SJSA1 (cell line): Measurements from ENCODE around the gene ZDHHC11. TPM values are rescaled to one million over a fixed set of nuclear protein-coding genes. Genes with fewer than 3 reads are reported as not detected.
"Not testable (repeated sequence)": the region's sequence is repeated elsewhere in the genome, so short reads cannot be mapped to it uniquely, and the experiment has no call there.

Source experiments
- DNase-seq, 2 experiments: peaks; one replicate each; pipeline ENCODE4 v3.0.0-alpha.2; 2015 to 2020; ENCODE audit warnings: low spot score in 2 of 2, low read depth in 1 of 2
- H3K27ac ChIP-seq: fragments of 250-450 bp; sonication (Bioruptor Pico); 2 replicates; pipeline ENCODE4 v1.5.1; 2020; ENCODE audit warnings: mild to moderate bottlenecking, moderate library complexity
- H3K27me3 ChIP-seq: fragments of 250-450 bp; sonication (Bioruptor Pico); replicated peaks from 2 replicates; pipeline ENCODE4 v1.5.1; 2020; ENCODE audit warnings: mild to moderate bottlenecking, moderate library complexity
- H3K36me3 ChIP-seq: fragments of 250-450 bp; sonication (Bioruptor Pico); 2 replicates; pipeline ENCODE4 v1.5.1; 2020; ENCODE audit warnings: mild to moderate bottlenecking
- H3K4me1 ChIP-seq: fragments of 250-450 bp; sonication (Bioruptor Pico); replicated peaks from 2 replicates; pipeline ENCODE4 v1.6.1; 2021; ENCODE audit warnings: mild to moderate bottlenecking
- H3K4me3 ChIP-seq: fragments of 250-450 bp; sonication (Bioruptor Pico); 2 replicates; pipeline ENCODE4 v1.5.1; 2020; ENCODE audit warnings: mild to moderate bottlenecking
- H3K9me3 ChIP-seq: fragments of 250-450 bp; sonication (Bioruptor Pico); replicated peaks from 2 replicates; pipeline ENCODE4 v1.5.1; 2020; ENCODE audit warnings: mild to moderate bottlenecking
- total RNA-seq: library from RNA; depleted of rRNA; stranded (reverse); fragments of >200 nt; shearing (Covaris generic); gene quantifications from 2 replicates; pipeline ENCODE4 v1.2.3, GENCODE V29; 2014

ZDHHC11 gene
- total RNA-seq, 1 experiment from 2014 or later, result 0.05 TPM

DNA sequence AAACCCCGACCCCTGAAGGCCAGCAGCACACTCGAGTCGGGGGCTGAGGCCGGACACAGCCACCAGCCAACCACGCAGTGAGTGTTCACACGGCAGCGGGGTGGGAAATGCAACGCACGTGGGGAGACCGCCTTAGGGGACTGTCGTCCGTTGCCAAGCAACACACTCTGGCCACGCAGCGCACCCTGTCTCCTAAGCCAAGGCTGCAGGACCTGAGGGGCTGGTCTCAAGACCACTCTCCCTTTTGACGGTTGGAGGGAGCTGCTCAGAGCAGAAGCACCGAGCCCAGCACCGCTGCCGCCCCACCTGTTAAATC is 34.3 kb upstream of the ZDHHC11 start:
- peaks cover 97% of the 10 kb centered on the region for H3K36me3 ChIP-seq
- H3K27me3 ChIP-seq, result no peaks in the 10 kb centered on the region
- no peak overlapping the region for H3K27ac ChIP-seq
- no peaks in the 10 kb centered on the region for H3K9me3 ChIP-seq
- no peak overlapping the region for H3K4me3 ChIP-seq
- no peaks in the 10 kb centered on the region for H3K4me1 ChIP-seq
- DNase-seq, result no peak

DNA sequence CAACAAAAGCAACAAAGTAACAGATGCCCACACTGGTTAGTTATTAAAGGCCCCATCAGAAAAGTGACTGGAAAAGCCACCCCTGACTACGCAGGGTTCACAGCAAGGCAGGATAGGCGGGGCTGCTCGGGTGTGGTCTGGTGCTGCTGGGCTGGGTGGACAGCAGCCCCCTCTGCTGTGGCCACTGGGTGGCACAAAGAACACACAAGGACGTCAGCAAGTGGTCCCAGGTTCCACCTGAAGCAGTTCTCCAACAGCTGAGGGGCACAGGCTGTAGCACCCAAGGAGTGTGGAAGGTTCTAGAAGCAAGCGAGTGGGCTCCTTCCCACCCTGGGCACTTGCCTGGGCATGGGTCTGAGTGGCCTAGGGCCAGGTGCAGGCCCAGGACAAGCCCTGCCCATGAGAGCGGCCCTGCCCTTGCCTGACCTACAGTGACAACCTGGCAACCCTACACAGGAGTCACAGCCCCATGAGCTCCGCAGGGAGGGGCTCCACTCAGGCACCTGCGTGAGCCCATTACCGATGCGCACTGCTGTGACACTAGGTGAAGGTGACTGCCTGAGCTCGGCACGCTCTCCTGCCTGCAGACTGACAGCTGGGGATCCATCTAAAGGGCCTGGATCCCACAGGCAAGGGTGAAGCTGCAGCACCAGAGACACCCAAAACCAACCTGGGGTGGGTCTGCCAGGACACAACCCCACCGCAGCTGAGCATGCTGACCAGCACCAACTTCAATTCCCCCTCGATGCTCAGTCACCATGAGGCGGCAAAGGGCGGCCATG is 33.8 kb upstream of the ZDHHC11 start:
- Histone ChIP-seq H3K27me3 (no peaks in the 10 kb centered on the region), H3K9me3 (no peaks in the 10 kb centered on the region), H3K4me1 (no peaks in the 10 kb centered on the region), H3K4me3 (no peak overlapping the region), H3K36me3 (peaks cover 91% of the 10 kb centered on the region), H3K27ac (no peak overlapping the region)
- no peak for DNase-seq

DNA sequence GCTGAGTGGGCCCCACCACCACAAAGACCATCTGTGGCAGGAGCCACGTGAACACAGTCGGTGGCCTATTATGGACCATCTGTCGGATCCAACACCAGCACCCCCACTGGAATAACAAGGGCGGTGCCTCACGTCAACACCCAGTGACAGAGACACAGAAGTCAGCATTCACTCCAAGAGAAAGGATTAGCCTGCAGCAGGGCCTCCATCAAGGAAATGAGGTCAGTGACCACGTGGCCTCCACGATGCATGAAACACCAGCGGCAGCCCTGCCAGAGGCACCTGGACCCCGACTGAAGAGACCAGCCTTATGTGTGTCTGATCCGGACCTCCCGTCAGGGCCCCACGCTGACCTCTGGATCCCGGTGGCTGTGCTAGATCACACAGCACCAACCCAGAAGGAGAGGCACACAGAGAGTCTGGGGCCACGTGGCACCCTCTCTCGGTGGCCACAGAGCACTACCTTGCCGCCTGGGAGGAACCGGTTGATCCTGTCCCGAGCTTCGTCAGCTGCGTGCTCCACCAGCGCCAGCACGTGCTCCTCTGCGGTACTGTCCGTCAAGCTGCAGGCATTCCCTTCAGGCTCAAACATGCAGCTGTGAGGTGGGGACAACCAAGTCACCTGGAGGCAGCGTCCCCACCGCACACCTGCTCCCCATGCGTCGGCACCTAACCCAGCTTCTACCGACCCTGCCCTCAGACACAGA is 32.8 kb upstream of the ZDHHC11 start:
- H3K4me1 ChIP-seq, result no peaks in the 10 kb centered on the region
- H3K27ac ChIP-seq, result no peak overlapping the region
- H3K27me3 ChIP-seq, result no peaks in the 10 kb centered on the region
- H3K9me3 ChIP-seq, result no peaks in the 10 kb centered on the region
- DNase-seq, result no peak
- H3K4me3 ChIP-seq, result no peak overlapping the region
- H3K36me3 ChIP-seq, result peaks cover 82% of the 10 kb centered on the region

DNA sequence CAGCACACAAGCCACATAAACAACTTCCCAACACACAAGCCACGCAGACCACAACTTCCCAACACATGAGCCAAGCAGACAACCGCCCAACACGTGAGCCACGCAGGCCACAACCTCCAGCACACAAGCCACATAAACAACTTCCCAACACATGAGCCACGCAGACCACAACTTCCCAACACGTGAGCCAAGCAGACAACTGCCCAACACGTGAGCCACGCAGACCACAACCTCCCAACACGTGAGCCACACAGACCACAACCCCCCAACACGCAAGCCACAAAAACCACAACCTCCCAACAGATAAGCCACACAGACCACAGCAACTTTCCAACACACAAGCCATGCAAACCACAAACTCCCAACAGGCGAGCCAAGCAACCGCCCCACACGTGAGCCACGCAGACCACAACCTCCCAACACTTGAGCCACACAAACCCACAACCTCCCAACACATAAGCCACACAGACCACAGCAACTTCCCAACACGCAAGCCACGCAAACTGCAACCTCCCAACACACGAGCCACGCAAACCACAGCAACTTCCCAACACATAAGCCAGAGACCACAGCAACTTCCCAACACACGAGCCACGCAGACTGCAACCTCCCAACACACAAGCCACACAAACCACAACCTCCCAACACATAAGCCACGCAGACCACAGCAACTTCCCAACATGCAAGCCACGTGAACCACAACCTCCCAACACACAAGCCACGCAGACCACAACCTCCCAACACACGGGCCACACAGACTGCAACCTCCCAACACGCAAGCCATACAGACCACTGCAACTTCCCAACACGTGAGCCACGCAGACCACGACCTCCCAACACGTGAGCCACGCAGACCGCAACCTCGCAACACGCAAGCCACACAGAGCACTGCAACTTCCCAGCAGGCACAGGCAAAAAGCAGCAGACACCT is 31.7 kb upstream of the ZDHHC11 start:
- Histone ChIP-seq H3K4me3 (no peak overlapping the region), H3K27ac (no peak overlapping the region), H3K4me1 (no peaks in the 10 kb centered on the region), H3K36me3 (peaks cover 79% of the 10 kb centered on the region), H3K9me3 (no peaks in the 10 kb centered on the region), H3K27me3 (no peaks in the 10 kb centered on the region)
- DNase-seq, result no peak

DNA sequence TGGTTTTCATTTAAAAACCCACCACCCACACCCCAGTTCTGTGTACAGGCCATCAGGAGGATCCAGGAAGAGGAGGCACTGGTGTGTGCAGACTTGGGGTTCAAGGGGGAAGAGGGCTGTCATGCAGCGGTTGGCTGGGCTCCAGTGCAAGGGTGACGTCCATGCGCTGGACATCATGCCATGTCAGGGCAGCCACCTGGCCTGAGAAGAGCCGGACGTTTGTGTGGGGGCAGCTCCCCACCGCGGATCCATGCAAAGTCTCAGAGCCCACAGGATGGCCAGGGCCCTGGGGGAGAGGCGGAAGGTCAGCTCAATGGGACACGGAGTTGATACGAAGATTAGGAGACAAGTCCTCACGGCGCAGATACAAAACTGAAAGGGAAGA is 30.8 kb upstream of the ZDHHC11 start:
- no peak for DNase-seq
- no peak overlapping the region for H3K27ac ChIP-seq
- no peaks in the 10 kb centered on the region for H3K27me3 ChIP-seq
- no peaks in the 10 kb centered on the region for H3K9me3 ChIP-seq
- no peaks in the 10 kb centered on the region for H3K4me1 ChIP-seq
- H3K4me3 ChIP-seq, result no peak overlapping the region
- H3K36me3 ChIP-seq, result peaks cover 79% of the 10 kb centered on the region

DNA sequence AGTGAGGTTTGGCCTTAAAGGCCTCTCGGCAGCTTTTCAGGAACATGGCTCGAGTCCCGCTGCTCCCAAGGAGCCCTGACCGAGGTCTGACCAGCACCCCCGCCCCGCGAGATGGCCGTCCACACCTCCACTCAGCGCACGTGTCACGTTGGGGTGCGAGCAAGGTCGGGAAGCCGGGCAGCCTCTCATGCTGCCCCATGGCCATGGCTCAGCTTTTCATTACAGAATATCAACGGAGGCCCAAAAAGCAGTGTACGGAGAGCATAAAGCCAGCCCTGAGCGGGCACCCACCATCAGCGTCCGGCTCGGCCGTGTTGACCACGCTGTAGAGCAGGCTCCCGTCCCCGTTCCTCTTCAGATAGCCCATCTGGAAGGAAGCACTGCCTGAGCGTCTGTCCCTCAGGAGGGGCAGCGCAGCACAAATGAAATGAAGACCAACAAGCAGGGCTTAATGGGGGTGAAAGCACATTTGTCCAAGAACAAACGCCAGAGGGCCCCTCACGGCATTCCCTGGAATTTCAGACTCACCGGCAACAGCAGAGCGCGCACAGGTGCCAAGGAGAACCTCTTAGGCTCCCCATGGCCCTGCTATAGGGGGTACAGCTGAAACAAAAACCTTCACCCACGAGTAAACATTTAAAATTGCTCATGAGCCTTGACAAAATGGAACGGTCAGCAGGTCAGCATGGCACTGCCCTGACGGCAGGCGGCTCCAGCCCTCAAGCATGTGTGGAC is 30.2 kb upstream of the ZDHHC11 start:
- Histone ChIP-seq H3K36me3 (peaks cover 79% of the 10 kb centered on the region), H3K4me3 (no peak overlapping the region), H3K4me1 (no peaks in the 10 kb centered on the region), H3K9me3 (no peaks in the 10 kb centered on the region), H3K27me3 (no peaks in the 10 kb centered on the region), H3K27ac (no peak overlapping the region)
- DNase-seq, result no peak

- peaks cover 79% of the 10 kb centered on the region for H3K36me3 ChIP-seq
- DNase-seq, H3K27ac ChIP-seq, H3K9me3 ChIP-seq, H3K4me3 ChIP-seq, H3K4me1 ChIP-seq, H3K27me3 ChIP-seq: not testable (repeated sequence)
Observed at GRCh38 chr5:878677-879076, 27.9 kb upstream of the ZDHHC11 start.

DNA sequence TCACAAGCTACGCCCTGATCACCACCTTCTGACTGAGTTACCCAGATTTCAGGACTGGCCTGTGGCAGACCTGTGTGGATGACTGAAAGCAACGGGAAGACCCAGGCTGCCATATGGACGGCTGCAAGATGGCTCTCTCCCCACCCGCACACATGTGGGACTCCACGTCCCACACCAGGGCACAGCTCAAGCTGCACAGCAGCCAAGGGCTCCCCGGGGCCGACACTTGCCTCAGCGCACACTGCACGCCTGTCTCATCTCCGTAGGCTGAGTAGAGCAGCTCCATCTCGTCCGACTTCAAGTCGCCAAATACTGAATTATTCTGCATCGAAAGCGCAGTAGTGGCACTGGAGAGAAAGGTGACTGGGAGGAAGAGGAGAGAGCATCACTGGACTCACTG is 27.3 kb upstream of the ZDHHC11 start:
- Histone ChIP-seq H3K27ac (no peak overlapping the region), H3K4me3 (no peak overlapping the region), H3K27me3 (no peaks in the 10 kb centered on the region), H3K4me1 (no peaks in the 10 kb centered on the region), H3K9me3 (no peaks in the 10 kb centered on the region), H3K36me3 (peaks cover 79% of the 10 kb centered on the region)
- no peak for DNase-seq

- H3K27me3 ChIP-seq, result no peaks in the 10 kb centered on the region
- no peak overlapping the region for H3K4me3 ChIP-seq
- DNase-seq, result no peak
- no peaks in the 10 kb centered on the region for H3K9me3 ChIP-seq
- peaks cover 79% of the 10 kb centered on the region for H3K36me3 ChIP-seq
- H3K4me1 ChIP-seq, result no peaks in the 10 kb centered on the region
- H3K27ac ChIP-seq, result no peak overlapping the region
Observed at GRCh38 chr5:876398-877365, 25.9 kb upstream of the ZDHHC11 start.

GRCh38 chr5:875931-876330 is 25.1 kb upstream of the ZDHHC11 start:
- no peaks in the 10 kb centered on the region for H3K27me3 ChIP-seq
- H3K27ac ChIP-seq, result no peak overlapping the region
- no peak overlapping the region for H3K4me3 ChIP-seq
- H3K36me3 ChIP-seq, result peaks cover 79% of the 10 kb centered on the region
- no peak for DNase-seq
- H3K4me1 ChIP-seq, result no peaks in the 10 kb centered on the region
- no peaks in the 10 kb centered on the region for H3K9me3 ChIP-seq

DNA sequence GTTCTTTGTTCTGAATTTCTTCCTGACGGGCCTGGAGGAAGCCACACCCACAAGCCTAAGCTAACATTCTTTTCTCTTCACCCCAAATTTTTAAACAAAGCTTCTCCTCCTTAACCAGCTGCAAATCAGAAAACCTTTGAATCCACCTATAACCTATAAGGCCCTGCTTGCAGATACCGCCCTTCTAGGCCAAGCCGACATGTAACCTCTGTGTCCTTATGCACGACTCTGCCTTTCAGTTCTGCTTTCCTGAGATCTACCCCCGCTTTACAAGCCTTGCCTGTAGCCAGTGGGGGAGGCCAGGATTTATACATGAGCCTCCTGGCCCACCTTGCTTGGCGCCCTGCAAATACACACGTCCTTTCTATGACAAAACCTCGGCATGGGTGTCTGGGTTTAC is 22.5 kb upstream of the ZDHHC11 start:
- Histone ChIP-seq H3K27me3 (no peaks in the 10 kb centered on the region), H3K27ac (no peak overlapping the region), H3K4me3 (no peak overlapping the region), H3K9me3 (no peaks in the 10 kb centered on the region), H3K36me3 (peaks cover 100% of the 10 kb centered on the region), H3K4me1 (no peaks in the 10 kb centered on the region)
- DNase-seq, result no peak

GRCh38 chr5:872301-872700 is 21.5 kb upstream of the ZDHHC11 start:
- Histone ChIP-seq H3K36me3 (peaks cover 100% of the 10 kb centered on the region), H3K27ac (no peak overlapping the region), H3K4me1 (no peaks in the 10 kb centered on the region), H3K9me3 (no peaks in the 10 kb centered on the region), H3K4me3 (no peak overlapping the region), H3K27me3 (no peaks in the 10 kb centered on the region)
- DNase-seq, result no peak
